MM.1S (cell line): Measurements from ENCODE around the gene ADAMTS12.
"Not testable (repeated sequence)": the region's sequence is repeated elsewhere in the genome, so short reads cannot be mapped to it uniquely, and the experiment has no call there.

ENCODE experiments used
- DNase-seq: peaks from one replicate; pipeline ENCODE4 v3.0.0-alpha.2; 2015
- H2AFZ ChIP-seq: fragments of 300-600 bp; sonication (generic); 2 replicates; pipeline ENCODE4 v1.6.0; 2016; ENCODE audit warnings: antibody characterized with exemption, low read length
- H3F3A ChIP-seq: fragments of 300-600 bp; sonication (generic); 2 replicates; pipeline ENCODE4 v1.6.1; 2016; ENCODE audit warnings: mild to moderate bottlenecking, antibody characterized with exemption, low read length, moderate library complexity, mixed read lengths; ENCODE audit not compliant: insufficient read depth
- H3K27ac ChIP-seq: fragments of 300-600 bp; sonication (generic); 2 replicates; pipeline ENCODE4 v1.5.1; 2016; ENCODE audit warnings: mild to moderate bottlenecking, low read length
- H3K27me3 ChIP-seq: fragments of 300-600 bp; sonication (generic); replicated peaks from 2 replicates; pipeline ENCODE4 v1.6.0; 2016; ENCODE audit warnings: low read length; ENCODE audit not compliant: insufficient read depth
- H3K36me3 ChIP-seq: fragments of 300-600 bp; sonication (generic); replicated peaks from 2 replicates; pipeline ENCODE4 v1.6.1; 2016; ENCODE audit warnings: mild to moderate bottlenecking, low read length, mixed read lengths; ENCODE audit not compliant: insufficient read depth
- H3K4me1 ChIP-seq: fragments of 300-600 bp; sonication (generic); 2 replicates; pipeline ENCODE4 v1.6.1; 2016; ENCODE audit warnings: low read length, mixed read lengths
- H3K4me2 ChIP-seq: fragments of 300-600 bp; sonication (generic); 2 replicates; pipeline ENCODE4 v1.6.0; 2016; ENCODE audit warnings: low read depth, low read length
- H3K4me3 ChIP-seq: fragments of 300-600 bp; sonication (generic); 2 replicates; pipeline ENCODE4 v1.5.1; 2016; ENCODE audit warnings: low read length, mixed read lengths
- H3K79me2 ChIP-seq: fragments of 300-600 bp; sonication (generic); 2 replicates; pipeline ENCODE4 v1.6.1; 2016; ENCODE audit warnings: mixed run types, low read length, mixed read lengths
- H3K9ac ChIP-seq: fragments of 300-600 bp; sonication (generic); 2 replicates; pipeline ENCODE4 v1.6.1; 2016; ENCODE audit warnings: low read length, mixed read lengths
- H3K9me2 ChIP-seq: fragments of 300-600 bp; sonication (generic); replicated peaks from 2 replicates; pipeline ENCODE4 v1.6.1; 2016; ENCODE audit warnings: mild to moderate bottlenecking, low read length, mixed read lengths; ENCODE audit not compliant: insufficient read depth
- H3K9me3 ChIP-seq: fragments of 300-600 bp; sonication (generic); replicated peaks from 2 replicates; pipeline ENCODE4 v1.6.1; 2016; ENCODE audit warnings: mild to moderate bottlenecking, low read length, mixed read lengths; ENCODE audit not compliant: insufficient read depth
- H4K20me1 ChIP-seq: fragments of 300-600 bp; sonication (generic); 2 replicates; pipeline ENCODE4 v1.6.1; 2016; ENCODE audit warnings: mild to moderate bottlenecking, low read length, moderate library complexity, mixed read lengths; ENCODE audit not compliant: insufficient read depth
- EZH2 ChIP-seq: fragments of 300-600 bp; sonication (generic); optimal IDR thresholded peaks from 2 replicates; pipeline ENCODE3; 2017; ENCODE audit warnings: low read depth, mild to moderate bottlenecking, antibody characterized with exemption, low read length, mixed read lengths
- EZH2phosphoT487 ChIP-seq: fragments of 300-600 bp; sonication (generic); IDR thresholded peaks from 2 replicates; pipeline ENCODE4 v1.6.1; 2018; ENCODE audit warnings: antibody characterized with exemption, low read length
- TF ChIP-seq, protein P1 (sequence below): fragments of 300-600 bp; sonication (generic); IDR thresholded peaks from 2 replicates; pipeline ENCODE4 v1.5.1; 2016; ENCODE audit warnings: antibody characterized with exemption, low read length, mixed read lengths

ADAMTS12 gene

DNA sequence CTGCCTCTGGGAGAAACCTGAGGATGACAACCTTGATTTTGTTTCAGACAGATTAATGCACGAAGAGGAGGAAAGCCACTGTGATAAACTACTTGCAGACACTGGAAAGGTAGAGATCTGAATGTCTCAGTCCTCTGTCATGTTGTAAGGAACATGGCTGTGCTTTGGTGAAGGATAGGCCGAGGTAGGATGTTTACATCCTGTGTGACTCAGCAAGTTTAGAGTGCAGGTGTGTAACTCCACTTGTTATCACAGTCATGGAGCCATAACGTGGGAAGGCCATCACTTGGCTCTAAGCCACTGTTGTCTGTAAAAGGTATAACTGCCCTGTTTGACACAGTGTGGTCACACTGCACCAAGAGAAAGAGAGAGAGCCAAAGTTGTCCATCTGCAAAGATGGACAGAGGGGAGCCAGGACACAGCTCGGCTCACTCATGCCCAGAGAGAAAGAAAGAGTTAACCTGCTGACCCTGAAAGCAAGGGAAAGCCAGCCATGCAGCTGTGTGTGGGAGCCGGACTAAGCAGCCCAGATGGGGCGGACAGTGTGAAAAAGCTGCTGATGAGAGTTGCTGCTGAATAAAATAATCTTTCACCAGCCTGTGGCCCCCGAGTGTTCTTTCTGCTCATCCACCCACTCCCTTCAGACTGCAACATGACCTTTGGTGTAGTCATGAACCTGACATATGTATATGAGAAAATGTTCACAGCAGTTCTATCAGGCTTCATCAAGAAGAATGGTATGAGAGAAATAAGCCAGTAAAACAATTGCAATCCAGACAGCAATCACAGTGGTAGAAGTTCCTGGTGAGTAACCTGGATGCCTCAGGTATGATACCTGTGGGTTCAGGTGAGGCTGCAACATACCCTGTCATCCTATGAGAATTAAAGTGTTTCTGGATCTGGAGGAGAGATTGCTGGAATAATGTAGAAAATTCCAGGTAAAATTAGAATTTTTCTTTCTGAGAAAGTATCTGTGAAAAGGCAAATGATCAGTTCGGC lies 335.2 kb downstream of the ADAMTS12 start:
- H3K9me2 ChIP-seq, result no peaks in the 10 kb centered on the region
- no peaks in the 10 kb centered on the region for H3F3A ChIP-seq
- H3K4me1 ChIP-seq, result no peaks in the 10 kb centered on the region
- H3K36me3 ChIP-seq, result no peaks in the 10 kb centered on the region
- H4K20me1 ChIP-seq, result no peaks in the 10 kb centered on the region
- H3K9ac ChIP-seq, result no peak overlapping the region
- no peaks in the 10 kb centered on the region for H3K9me3 ChIP-seq
- H3K27ac ChIP-seq, result no peak overlapping the region
- H3K27me3 ChIP-seq, result no peaks in the 10 kb centered on the region
- no peak overlapping the region for H2AFZ ChIP-seq
- H3K4me3 ChIP-seq, result no peak overlapping the region
- no peak for DNase-seq
- no peak for TF ChIP-seq EZH2
- TF ChIP-seq, protein P1, sequence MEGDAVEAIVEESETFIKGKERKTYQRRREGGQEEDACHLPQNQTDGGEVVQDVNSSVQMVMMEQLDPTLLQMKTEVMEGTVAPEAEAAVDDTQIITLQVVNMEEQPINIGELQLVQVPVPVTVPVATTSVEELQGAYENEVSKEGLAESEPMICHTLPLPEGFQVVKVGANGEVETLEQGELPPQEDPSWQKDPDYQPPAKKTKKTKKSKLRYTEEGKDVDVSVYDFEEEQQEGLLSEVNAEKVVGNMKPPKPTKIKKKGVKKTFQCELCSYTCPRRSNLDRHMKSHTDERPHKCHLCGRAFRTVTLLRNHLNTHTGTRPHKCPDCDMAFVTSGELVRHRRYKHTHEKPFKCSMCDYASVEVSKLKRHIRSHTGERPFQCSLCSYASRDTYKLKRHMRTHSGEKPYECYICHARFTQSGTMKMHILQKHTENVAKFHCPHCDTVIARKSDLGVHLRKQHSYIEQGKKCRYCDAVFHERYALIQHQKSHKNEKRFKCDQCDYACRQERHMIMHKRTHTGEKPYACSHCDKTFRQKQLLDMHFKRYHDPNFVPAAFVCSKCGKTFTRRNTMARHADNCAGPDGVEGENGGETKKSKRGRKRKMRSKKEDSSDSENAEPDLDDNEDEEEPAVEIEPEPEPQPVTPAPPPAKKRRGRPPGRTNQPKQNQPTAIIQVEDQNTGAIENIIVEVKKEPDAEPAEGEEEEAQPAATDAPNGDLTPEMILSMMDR, result no peak
- H3K79me2 ChIP-seq, result no peaks in the 10 kb centered on the region
- no peak overlapping the region for H3K4me2 ChIP-seq

DNA sequence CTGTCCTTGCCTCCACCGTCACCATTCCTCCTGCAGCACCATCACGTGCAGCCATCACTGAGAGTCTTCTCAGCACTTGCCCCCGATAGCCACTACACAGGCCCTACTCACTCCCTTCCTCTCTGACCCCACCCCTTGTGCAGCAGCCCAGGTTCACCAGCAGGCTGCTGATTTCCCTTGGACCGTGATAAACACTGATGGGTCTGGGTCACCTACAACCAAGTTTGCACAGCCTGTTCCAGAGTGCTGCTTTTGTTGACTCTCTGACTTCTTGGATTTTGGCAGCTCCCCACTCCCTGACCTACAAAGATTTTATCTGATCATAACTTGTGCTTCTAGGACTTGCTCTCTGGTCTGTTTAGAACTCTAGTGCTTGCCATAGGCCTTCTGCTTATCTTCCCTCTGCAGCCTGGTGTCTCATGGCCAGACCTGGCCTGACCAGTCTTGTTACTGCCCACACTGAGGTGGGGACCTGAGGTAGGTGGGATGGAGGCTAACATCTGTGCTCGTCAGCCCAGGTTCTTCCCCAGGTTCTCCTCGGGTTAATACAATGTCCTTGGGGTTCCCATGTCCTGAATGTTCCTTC lies 341.7 kb downstream of the ADAMTS12 start:
- Histone ChIP-seq H3K4me3 (no peak overlapping the region), H2AFZ (no peak overlapping the region), H3K4me2 (no peak overlapping the region), H3K27ac (no peak overlapping the region), H3K27me3 (no peaks in the 10 kb centered on the region), H3K36me3 (no peaks in the 10 kb centered on the region), H3K4me1 (no peaks in the 10 kb centered on the region), H3K9me2 (no peaks in the 10 kb centered on the region), H3F3A (no peaks in the 10 kb centered on the region), H4K20me1 (no peaks in the 10 kb centered on the region), H3K9ac (no peak overlapping the region), H3K79me2 (no peaks in the 10 kb centered on the region), H3K9me3 (no peaks in the 10 kb centered on the region)
- no peak for DNase-seq
- TF ChIP-seq EZH2, result no peak
- TF ChIP-seq, protein P1, result no peak
- TF ChIP-seq EZH2phosphoT487, result no peak

DNA sequence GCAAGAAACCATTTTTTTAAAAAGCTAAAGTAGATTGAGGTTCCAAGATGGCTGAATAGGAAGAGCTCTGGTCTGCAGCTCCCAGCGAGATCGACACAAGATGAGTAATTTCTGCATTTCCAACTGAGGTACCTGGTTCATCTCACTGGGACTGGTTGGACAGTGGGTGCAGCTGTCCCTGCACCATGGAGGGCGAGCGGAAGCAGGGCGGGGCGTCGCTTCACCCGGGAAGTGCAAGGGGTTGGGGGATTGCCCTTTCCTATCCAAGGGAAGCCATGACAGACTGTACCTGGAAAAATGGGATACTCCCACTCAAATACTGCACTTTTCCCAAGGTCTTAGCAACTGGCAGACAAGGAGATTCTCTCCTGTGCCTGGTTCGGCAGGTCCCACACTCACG lies 352.0 kb downstream of the ADAMTS12 start:
- not testable (repeated sequence) for H3K27ac ChIP-seq, DNase-seq, H3K9me2 ChIP-seq, H2AFZ ChIP-seq, H3F3A ChIP-seq, H3K4me3 ChIP-seq, H3K9ac ChIP-seq, H3K36me3 ChIP-seq, H3K79me2 ChIP-seq, H3K4me2 ChIP-seq, H3K4me1 ChIP-seq, H3K27me3 ChIP-seq, H3K9me3 ChIP-seq, H4K20me1 ChIP-seq

DNA sequence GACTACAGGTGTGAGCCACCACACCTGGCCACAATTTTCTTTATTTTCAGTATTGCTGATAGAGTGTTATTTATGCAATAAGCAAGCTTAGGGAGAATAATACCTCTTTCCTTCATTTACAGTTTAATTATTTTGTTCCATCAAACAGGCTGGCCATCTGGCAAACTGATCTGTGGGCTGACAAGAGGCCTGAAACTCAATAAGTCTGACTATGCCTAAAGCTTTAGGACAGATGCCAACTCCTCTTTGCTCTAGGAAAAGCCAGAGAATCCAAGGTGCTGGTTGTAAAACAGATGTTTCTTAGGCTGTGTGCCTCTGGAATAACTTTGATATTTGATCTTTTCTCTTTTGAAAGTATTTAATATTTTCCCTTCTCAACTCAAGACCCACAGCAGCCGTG lies 352.6 kb downstream of the ADAMTS12 start:
- Histone ChIP-seq H3F3A (no peaks in the 10 kb centered on the region), H3K36me3 (no peaks in the 10 kb centered on the region), H2AFZ (no peak overlapping the region), H4K20me1 (no peaks in the 10 kb centered on the region), H3K27me3 (no peaks in the 10 kb centered on the region), H3K9me2 (no peaks in the 10 kb centered on the region), H3K27ac (no peak overlapping the region), H3K4me3 (no peak overlapping the region), H3K9ac (no peak overlapping the region), H3K4me1 (no peaks in the 10 kb centered on the region), H3K4me2 (no peak overlapping the region), H3K9me3 (no peaks in the 10 kb centered on the region), H3K79me2 (no peaks in the 10 kb centered on the region)
- no peak for TF ChIP-seq EZH2
- no peak for TF ChIP-seq EZH2phosphoT487
- TF ChIP-seq, protein P1, result no peak
- no peak for DNase-seq
